Measurements from ENCODE around the gene STIMATE.

- TF ChIP-seq CTCF (conservative IDR thresholded peaks at IDR 0.05; ENCODE audit: low read depth in 2 of 2) (peak; percentile 80 to 92), EZH2 (IDR thresholded peaks at IDR 0.05; ENCODE audit: low read depth, unreplicated experiment) (no peak), REST (IDR thresholded peaks at IDR 0.05; ENCODE audit: unreplicated experiment) (no peak), POLR2AphosphoS5 (IDR thresholded peaks at IDR 0.05; ENCODE audit: low read depth) (no peak), JUNB (IDR thresholded peaks at IDR 0.05; ENCODE audit: unreplicated experiment) (no peak), ZNF331 (CRISPR knock-in tag; IDR thresholded peaks at IDR 0.05; ENCODE audit: low read depth) (no peak)
Observed at GRCh38 chr3:52851348-52851747, 46.0 kb downstream of the STIMATE start.

Data from GM23338 (cell line).